H9 (cell line): Measurements from ENCODE around the gene OR52K1. TPM values are rescaled to one million over a fixed set of nuclear protein-coding genes. Genes with fewer than 3 reads are reported as not detected.

Experiments
- DNase-seq: peaks from one replicate; pipeline ENCODE4 v3.0.0-alpha.2; 2017
- H2AFZ ChIP-seq: one replicate; pipeline ENCODE4 v1.6.1; 2013; ENCODE audit warnings: mild to moderate bottlenecking, low read length, control low read depth, moderate library complexity
- H2AK5ac ChIP-seq: 2 replicates; pipeline ENCODE4 v1.6.1; 2013; ENCODE audit warnings: low read length, control low read depth, mixed read lengths; ENCODE audit not compliant: insufficient read length
- H2BK120ac ChIP-seq: one replicate; pipeline ENCODE4 v1.6.1; 2013; ENCODE audit warnings: low read depth, mild to moderate bottlenecking, low read length, control low read depth, inconsistent platforms; ENCODE audit not compliant: poor library complexity, severe bottlenecking
- H2BK12ac ChIP-seq: 2 replicates; pipeline ENCODE4 v1.6.1; 2013; ENCODE audit warnings: low read length, control low read depth, mixed read lengths, low read depth; ENCODE audit not compliant: insufficient read length
- H2BK15ac ChIP-seq: 2 replicates; pipeline ENCODE4 v1.6.1; 2013; ENCODE audit warnings: low read depth, low read length, control low read depth
- H2BK20ac ChIP-seq: one replicate; pipeline ENCODE4 v1.6.1; 2013; ENCODE audit warnings: low read depth, mild to moderate bottlenecking, low read length, control low read depth, inconsistent platforms; ENCODE audit not compliant: poor library complexity, severe bottlenecking
- H2BK5ac ChIP-seq: 2 replicates; pipeline ENCODE4 v1.6.1; 2013; ENCODE audit warnings: low read length, control low read depth, mixed read lengths; ENCODE audit not compliant: insufficient read length
- H3K14ac ChIP-seq: 2 replicates; pipeline ENCODE4 v1.6.1; 2013; ENCODE audit warnings: low read length, control low read depth; ENCODE audit not compliant: insufficient read depth
- H3K18ac ChIP-seq: 2 replicates; pipeline ENCODE4 v1.6.1; 2013; ENCODE audit warnings: low read depth, mild to moderate bottlenecking, mixed read lengths, low read length, control low read depth; ENCODE audit not compliant: insufficient read length
- H3K23ac ChIP-seq: 2 replicates; pipeline ENCODE4 v1.6.1; 2013; ENCODE audit warnings: low read length, control low read depth, mixed read lengths, low read depth; ENCODE audit not compliant: insufficient read length
- H3K23me2 ChIP-seq: 2 replicates; pipeline ENCODE4 v1.6.1; 2013; ENCODE audit warnings: low read depth, mild to moderate bottlenecking, mixed read lengths, low read length, control low read depth; ENCODE audit not compliant: insufficient read length, poor library complexity, severe bottlenecking
- H3K27ac ChIP-seq: 2 replicates; pipeline ENCODE4 v1.5.1; 2013; ENCODE audit warnings: low read length, control low read depth, mixed read lengths, low read depth; ENCODE audit not compliant: insufficient read length
- H3K27me3 ChIP-seq: 2 replicates; pipeline ENCODE4 v1.6.1; 2013; ENCODE audit warnings: low read length, control low read depth, inconsistent platforms; ENCODE audit not compliant: insufficient read depth
- H3K4ac ChIP-seq: 2 replicates; pipeline ENCODE4 v1.6.1; 2013; ENCODE audit warnings: low read depth, mild to moderate bottlenecking, control low read depth, inconsistent platforms, low read length, moderate library complexity
- H3K4me1 ChIP-seq: 2 replicates; pipeline ENCODE4 v1.6.1; 2013; ENCODE audit warnings: low read length, control low read depth, inconsistent platforms; ENCODE audit not compliant: insufficient read depth
- H3K4me2 ChIP-seq: 2 replicates; pipeline ENCODE4 v1.6.1; 2013; ENCODE audit warnings: low read length, control low read depth, mixed read lengths; ENCODE audit not compliant: insufficient read length, insufficient read depth
- H3K56ac ChIP-seq: 2 replicates; pipeline ENCODE4 v1.6.1; 2013; ENCODE audit warnings: low read depth, mild to moderate bottlenecking, mixed read lengths, low read length, control low read depth; ENCODE audit not compliant: insufficient read length
- H3K79me1 ChIP-seq: 2 replicates; pipeline ENCODE4 v1.6.1; 2013; ENCODE audit warnings: low read depth, mild to moderate bottlenecking, moderate library complexity, low read length, control low read depth, inconsistent platforms; ENCODE audit not compliant: insufficient read depth, poor library complexity, severe bottlenecking
- H3K79me2 ChIP-seq: 2 replicates; pipeline ENCODE4 v1.6.1; 2013; ENCODE audit warnings: low read length, control low read depth, inconsistent platforms; ENCODE audit not compliant: insufficient read depth
- H3K9ac ChIP-seq: 2 replicates; pipeline ENCODE4 v1.6.1; 2013; ENCODE audit warnings: low read length, control low read depth, mixed read lengths; ENCODE audit not compliant: insufficient read length; ENCODE audit errors: extremely low read depth
- H3K9me3 ChIP-seq: one replicate; pipeline ENCODE4 v1.6.1; 2013; ENCODE audit warnings: low read depth, low read length, inconsistent platforms; ENCODE audit not compliant: control insufficient read depth
- H3T11ph ChIP-seq: one replicate; pipeline ENCODE4 v1.6.1; 2013; ENCODE audit warnings: mild to moderate bottlenecking, low read length, control low read depth, inconsistent platforms
- H4K20me1 ChIP-seq: one replicate; pipeline ENCODE4 v1.6.1; 2013; ENCODE audit not compliant: control insufficient read depth, insufficient read length, insufficient read depth
- H4K5ac ChIP-seq: 2 replicates; pipeline ENCODE4 v1.6.1; 2013; ENCODE audit warnings: low read depth, mild to moderate bottlenecking, mixed read lengths, low read length, control low read depth; ENCODE audit not compliant: insufficient read length
- H4K8ac ChIP-seq: replicated peaks from 2 replicates; pipeline ENCODE4 v1.6.1; 2013; ENCODE audit warnings: low read length, control low read depth, mixed read lengths, low read depth; ENCODE audit not compliant: insufficient read length
- H4K91ac ChIP-seq: 2 replicates; pipeline ENCODE4 v1.6.1; 2013; ENCODE audit warnings: low read depth, mild to moderate bottlenecking, moderate library complexity, mixed read lengths, low read length, control low read depth; ENCODE audit not compliant: insufficient read length
- H3K27ac Mint-ChIP-seq, 3 experiments: 2 replicates in 2 of 3; 3 replicates in 1 of 3; pipeline ENCODE4 v1.8.0; 2020 to 2021; ENCODE audit warnings: mixed read lengths in 3 of 3, mild to moderate bottlenecking in 1 of 3, moderate library complexity in 1 of 3
- H3K27me3 Mint-ChIP-seq: 2 replicates; pipeline ENCODE4 v1.8.0; 2021; ENCODE audit warnings: low read depth, mild to moderate bottlenecking, moderate library complexity, mixed read lengths
- H3K36me3 Mint-ChIP-seq, 3 experiments: 2 replicates in 2 of 3; 3 replicates in 1 of 3; pipeline ENCODE4 v1.8.0; 2020 to 2021; ENCODE audit warnings: low read depth in 3 of 3, mixed read lengths in 3 of 3; ENCODE audit not compliant: insufficient read depth in 1 of 3
- H3K4me1 Mint-ChIP-seq, 2 experiments: 2 replicates each; pipeline ENCODE4 v1.8.0; 2020; ENCODE audit warnings: mixed read lengths in 2 of 2
- H3K4me3 Mint-ChIP-seq, 2 experiments: 2 replicates in 1 of 2; 3 replicates in 1 of 2; pipeline ENCODE4 v1.8.0; 2020 to 2021; ENCODE audit warnings: mild to moderate bottlenecking in 2 of 2, mixed read lengths in 2 of 2, moderate library complexity in 1 of 2
- H3K9me3 Mint-ChIP-seq, 2 experiments: 2 replicates in 1 of 2; 3 replicates in 1 of 2; pipeline ENCODE4 v1.8.0; 2020; ENCODE audit warnings: mild to moderate bottlenecking in 2 of 2, mixed read lengths in 2 of 2, moderate library complexity in 1 of 2
- CTCF ChIP-seq: fragments of 200-600 bp; sonication (generic); conservative IDR thresholded peaks from 3 replicates; pipeline ENCODE4 v1.8.0; 2021; ENCODE audit warnings: antibody characterized with exemption, mild to moderate bottlenecking
- WGBS: extraction: QIAGEN DNeasy Blood & Tissue Kit; methylation state at CpG from one replicate; pipeline ENCODE4 v1.1.7; 2013; ENCODE audit warnings: missing lambda C conversion rate, low lambda C conversion rate, mixed read lengths; ENCODE audit not compliant: insufficient read length; ENCODE audit errors: extremely low coverage; 5-methylcytosine and 5-hydroxymethylcytosine counted together
- total RNA-seq: library from RNA; stranded (reverse); gene quantifications from 2 replicates; pipeline ENCODE4 v1.2.1, GENCODE V29; 2021

OR52K1 gene
- total RNA-seq, 1 experiment from 2014 or later: not detected

GRCh38 chr11:4493480-4493818 is 11.0 kb downstream of the OR52K1 start:
- Histone ChIP-seq H2BK12ac (no peak overlapping the region), H2BK120ac (no peak overlapping the region), H4K8ac (no peak overlapping the region), H3T11ph (no peak overlapping the region), H3K27ac (no peak overlapping the region), H3K9ac (no peak overlapping the region), H3K56ac (no peak overlapping the region), H3K14ac (no peak overlapping the region), H3K27me3 (no peaks in the 10 kb centered on the region), H3K79me2 (no peaks in the 10 kb centered on the region), H2BK20ac (no peak overlapping the region), H3K9me3 (no peaks in the 10 kb centered on the region), H2BK5ac (no peak overlapping the region), H4K5ac (no peak overlapping the region), H4K20me1 (no peaks in the 10 kb centered on the region), H3K4me1 (no peaks in the 10 kb centered on the region), H3K23ac (no peak overlapping the region), H3K23me2 (no peaks in the 10 kb centered on the region), H3K4ac (no peak overlapping the region), H3K18ac (no peak overlapping the region), H2AFZ (no peak overlapping the region), H3K4me2 (no peak overlapping the region), H2BK15ac (no peak overlapping the region), H2AK5ac (no peak overlapping the region), H4K91ac (no peak overlapping the region), H3K79me1 (no peaks in the 10 kb centered on the region)
- Mint-ChIP-seq H3K27ac (no peak overlapping the region), H3K9me3 (peaks cover 4 to 6% of the 10 kb centered on the region in 2 experiments; a peak in 3 of 5 replicates), H3K4me3 (no peak overlapping the region), H3K4me1 (no peaks in the 10 kb centered on the region), H3K27me3 (peaks cover 2% of the 10 kb centered on the region; the same call in 1 of the 2 replicates), H3K36me3 (peaks cover 0 to 4% (median 0%) of the 10 kb centered on the region in 3 experiments; a peak in 2 of 7 replicates)
- TF ChIP-seq CTCF: no peak; the same call in 1 of the 3 replicates
- no CpG with 5 or more reads among the region's 5 CpGs for WGBS
- DNase-seq: no peak
